K562 (cell line): Measurements from ENCODE around the gene EEFSEC. TPM values are rescaled to one million over a fixed set of nuclear protein-coding genes. Genes with fewer than 3 reads are reported as not detected.

Source experiments
- E2F1 ChIP-seq: sonication (generic); formaldehyde crosslinking; IDR thresholded peaks from 2 replicates; pipeline ENCODE4 v1.8.1; 2023; ENCODE audit warnings: mild to moderate bottlenecking, missing genetic modification reagents, moderate library complexity
- ESRRA ChIP-seq: fragments of 450-650 bp; IDR thresholded peaks from 2 replicates; pipeline ENCODE4 v1.6.1; 2014; ENCODE audit warnings: low read depth, mild to moderate bottlenecking, moderate library complexity, borderline replicate concordance
- GATA2 ChIP-seq: sonication (generic); formaldehyde crosslinking; IDR thresholded peaks from 2 replicates; pipeline ENCODE4 v1.4.0; 2020; ENCODE audit warnings: mild to moderate bottlenecking, missing genetic modification reagents
- POLR3A ChIP-seq: IDR thresholded peaks from 2 replicates; pipeline ENCODE4 v1.6.1; 2011; ENCODE audit warnings: borderline replicate concordance, mild to moderate bottlenecking, moderate library complexity; ENCODE audit not compliant: insufficient read length, insufficient read depth; ENCODE audit errors: extremely low read depth
- PTRF ChIP-seq: fragments of 450-650 bp; IDR thresholded peaks from 2 replicates; pipeline ENCODE4 v1.6.1; 2016; ENCODE audit warnings: mild to moderate bottlenecking, missing genetic modification characterization, missing compliant biosample characterization
- REST ChIP-seq, 2 experiments: fragments of 450-650 bp; formaldehyde crosslinking in 1 of 2; IDR thresholded peaks; 2 replicates each; pipeline versions ENCODE4 v1.4.0 to v1.6.1; 2014 to 2020; ENCODE audit warnings: mild to moderate bottlenecking in 2 of 2, borderline replicate concordance in 1 of 2, low read depth in 1 of 2
- ZNF511 ChIP-seq: sonication (generic); formaldehyde crosslinking; IDR thresholded peaks from 2 replicates; pipeline ENCODE4 v1.8.0; 2022; ENCODE audit warnings: mild to moderate bottlenecking, missing genetic modification reagents
- polyA plus RNA-seq, 8 experiments: library from polyadenylated mRNA; depleted of rRNA in 4 of 8; stranded (reverse) in 5 of 8; unstranded in 3 of 8; fragments of >200 nt; fragmentation: Nextera tagmentation in 2 of 8; fragmentation: Illumina TruSeq in 1 of 8; extraction: Ambion mirVana in 2 of 8; extraction: Trizol in 1 of 8; gene quantifications; 2 replicates each; pipeline versions ENCODE4 v1.2.1 to v1.2.3, GENCODE V29; 2011 to 2014; ENCODE audit warnings: inconsistent platforms in 1 of 8, missing spikeins in 1 of 8
- total RNA-seq, 7 experiments: library from RNA; depleted of rRNA in 6 of 7; stranded (reverse); fragments of >200 nt in 6 of 7; fragmentation: Illumina TruSeq in 2 of 7; extraction: Trizol in 2 of 7; gene quantifications; 2 replicates each; pipeline versions ENCODE4 v1.2.1 to v1.2.3, GENCODE V29; 2011 to 2021; ENCODE audit warnings: low replicate concordance in 1 of 7
- TF ChIP-seq, protein P1 (sequence below), 2 experiments: IDR thresholded peaks in 1 of 2; conservative IDR thresholded peaks in 1 of 2; 2 replicates each; pipeline ENCODE4 v1.6.1; 2016; ENCODE audit warnings: low read depth in 2 of 2, mild to moderate bottlenecking in 1 of 2, missing compliant biosample characterization in 1 of 2, missing genetic modification characterization in 1 of 2, moderate library complexity in 1 of 2

Gene EEFSEC
- total and polyA plus RNA-seq, 9 of the 15 experiments (the other 6 are each of a cell fraction or from before 2014, with no cell fraction given), result 0.35 to 11.8 (median 7.7) TPM

DNA sequence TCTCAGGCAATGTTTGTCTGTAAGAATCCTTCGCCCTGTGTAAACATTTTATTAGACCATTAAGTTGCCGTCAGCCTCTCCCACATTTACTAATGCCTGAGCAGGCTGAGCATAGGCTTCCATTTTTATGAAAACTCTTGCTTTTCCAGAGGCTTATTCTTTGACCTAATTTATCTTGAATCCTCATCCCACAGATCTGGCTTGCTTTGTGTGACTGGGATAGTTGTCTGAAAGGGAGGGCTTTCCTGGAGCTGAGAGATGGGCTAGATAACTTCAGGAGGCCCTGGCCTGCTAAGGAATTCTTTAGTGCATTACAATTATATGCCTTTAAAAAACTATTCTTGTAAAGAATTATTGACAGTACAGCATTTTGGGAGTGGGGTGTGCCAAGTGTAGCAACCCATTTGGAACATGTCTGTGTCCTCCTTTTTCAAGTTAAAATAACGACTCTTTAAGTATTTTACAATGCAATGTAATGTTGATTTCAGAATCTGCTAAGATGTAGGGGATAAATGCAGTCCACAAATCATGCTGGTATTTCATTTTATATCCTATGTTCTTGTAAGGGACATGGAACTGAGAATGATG, 52.4 kb downstream of the EEFSEC start (continued):
- TF ChIP-seq ZNF511 (no peak), GATA2 (CRISPR knock-in tag) (no peak), E2F1 (CRISPR knock-in tag) (no peak), PTRF (tag) (no peak), POLR3A (no peak), REST (IDR thresholded peaks at IDR 0.05; ENCODE audit: borderline replicate concordance) (no peak), REST (CRISPR knock-in tag; IDR thresholded peaks at IDR 0.05; ENCODE audit: low read depth) (no peak), ESRRA (no peak)
- TF ChIP-seq, protein P1, sequence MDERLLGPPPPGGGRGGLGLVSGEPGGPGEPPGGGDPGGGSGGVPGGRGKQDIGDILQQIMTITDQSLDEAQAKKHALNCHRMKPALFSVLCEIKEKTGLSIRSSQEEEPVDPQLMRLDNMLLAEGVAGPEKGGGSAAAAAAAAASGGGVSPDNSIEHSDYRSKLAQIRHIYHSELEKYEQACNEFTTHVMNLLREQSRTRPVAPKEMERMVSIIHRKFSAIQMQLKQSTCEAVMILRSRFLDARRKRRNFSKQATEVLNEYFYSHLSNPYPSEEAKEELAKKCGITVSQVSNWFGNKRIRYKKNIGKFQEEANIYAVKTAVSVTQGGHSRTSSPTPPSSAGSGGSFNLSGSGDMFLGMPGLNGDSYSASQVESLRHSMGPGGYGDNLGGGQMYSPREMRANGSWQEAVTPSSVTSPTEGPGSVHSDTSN (CRISPR knock-in tag; IDR thresholded peaks at IDR 0.05; ENCODE audit: low read depth), result no peak
- TF ChIP-seq, protein P1 (tag; conservative IDR thresholded peaks at IDR 0.05; ENCODE audit: low read depth), result no peak
